H1 (cell line): Measurements from ENCODE around the gene NOX5. TPM values are rescaled to one million over a fixed set of nuclear protein-coding genes. Genes with fewer than 3 reads are reported as not detected.

ENCODE experiments used
- CTCF ChIA-PET: fragments of 300-600 bp; sonication (Branson Sonifier 250); formaldehyde crosslinking; loops from one replicate; lab custom pipeline; 2021; ENCODE audit not compliant: partially characterized antibody; lab: Charles Lee
- POLR2A ChIA-PET: fragments of 300-600 bp; sonication (Branson Sonifier 250); formaldehyde crosslinking; loops from one replicate; lab custom pipeline; 2021; ENCODE audit warnings: inconsistent platforms; ENCODE audit not compliant: partially characterized antibody; lab: Charles Lee
- DNase-seq, 2 experiments: peaks; one replicate each; pipeline versions ENCODE4 v3.0.0 to v3.0.0-alpha.2; 2010 to 2022; ENCODE audit warnings: low spot score in 2 of 2, low read depth in 1 of 2, mixed read lengths in 1 of 2
- FAIRE-seq: peaks from 2 replicates; lab custom pipeline; 2011; peaks lifted over from hg19 to GRCh38; lab: Jason Lieb, UNC
- H2AFZ ChIP-seq: 2 replicates; pipeline ENCODE4 v1.8.1; 2012; ENCODE audit warnings: low read length, inconsistent platforms
- H2AK5ac ChIP-seq: 2 replicates; pipeline ENCODE4 v1.6.1; 2013; ENCODE audit warnings: low read depth, low read length
- H2BK120ac ChIP-seq: replicated peaks from 2 replicates; pipeline ENCODE3; 2013; ENCODE audit warnings: low read depth, low read length, inconsistent platforms
- H2BK12ac ChIP-seq: 2 replicates; pipeline ENCODE4 v1.6.1; 2013; ENCODE audit warnings: low read depth, low read length
- H2BK15ac ChIP-seq: 2 replicates; pipeline ENCODE4 v1.6.1; 2013; ENCODE audit warnings: low read length
- H2BK20ac ChIP-seq: 2 replicates; pipeline ENCODE4 v1.6.1; 2013; ENCODE audit warnings: low read length
- H2BK5ac ChIP-seq: 2 replicates; pipeline ENCODE4 v1.6.1; 2013; ENCODE audit warnings: low read depth, low read length
- H3K14ac ChIP-seq: 2 replicates; pipeline ENCODE4 v1.6.1; 2013; ENCODE audit warnings: inconsistent platforms; ENCODE audit not compliant: insufficient read length
- H3K18ac ChIP-seq: 2 replicates; pipeline ENCODE4 v1.6.1; 2013; ENCODE audit warnings: low read length; ENCODE audit errors: extremely low read depth
- H3K23ac ChIP-seq: 2 replicates; pipeline ENCODE4 v1.6.1; 2013; ENCODE audit warnings: inconsistent platforms; ENCODE audit not compliant: insufficient read length
- H3K23me2 ChIP-seq: 2 replicates; pipeline ENCODE4 v1.6.1; 2013; ENCODE audit warnings: low read depth, low read length
- H3K27ac ChIP-seq: 2 replicates; pipeline ENCODE4 v1.6.1; 2011; ENCODE audit warnings: low read depth, low read length, inconsistent platforms
- H3K27me3 ChIP-seq, 4 experiments: replicated peaks in 1 of 4; 1 replicate in 1 of 4; 2 replicates in 3 of 4; pipeline versions ENCODE4 v1.6.1 to v1.8.1; 2011 to 2013; ENCODE audit warnings: low read length in 3 of 4, mild to moderate bottlenecking in 3 of 4, inconsistent platforms in 2 of 4, mixed read lengths in 2 of 4, moderate library complexity in 1 of 4; ENCODE audit not compliant: control insufficient read depth in 3 of 4, insufficient read depth in 3 of 4; ENCODE audit errors: extremely low read depth in 1 of 4
- H3K36me3 ChIP-seq, 4 experiments: 2 replicates each; pipeline versions ENCODE4 v1.6.1 to v1.8.1; 2011 to 2013; ENCODE audit warnings: mild to moderate bottlenecking in 4 of 4, low read length in 3 of 4, moderate library complexity in 2 of 4, control low read depth in 1 of 4, inconsistent platforms in 1 of 4; ENCODE audit not compliant: insufficient read depth in 4 of 4, control insufficient read depth in 2 of 4
- H3K4ac ChIP-seq: replicated peaks from 2 replicates; pipeline ENCODE3; 2013; ENCODE audit warnings: low read length, low read depth, mixed read lengths, inconsistent platforms; ENCODE audit not compliant: insufficient read length
- H3K4me1 ChIP-seq, 4 experiments: replicated peaks in 1 of 4; 1 replicate in 1 of 4; 2 replicates in 3 of 4; pipeline versions ENCODE4 v1.6.1 to v1.8.1; 2011 to 2013; ENCODE audit warnings: low read length in 3 of 4, inconsistent platforms in 2 of 4, mixed read lengths in 1 of 4; ENCODE audit not compliant: insufficient read depth in 4 of 4, control insufficient read depth in 3 of 4
- H3K4me2 ChIP-seq, 2 experiments: 2 replicates each; pipeline versions ENCODE4 v1.6.1 to v1.8.1; 2011 to 2013; ENCODE audit warnings: low read depth in 2 of 2, low read length in 2 of 2, control low read depth in 1 of 2, inconsistent platforms in 1 of 2, mild to moderate bottlenecking in 1 of 2; ENCODE audit not compliant: insufficient read depth in 1 of 2
- H3K4me3 ChIP-seq, 4 experiments: fragments of 200-600, 300-600 bp in 1 of 4; sonication (generic), shearing (Covaris generic), sonication (Bioruptor Twin) in 1 of 4; 2 replicates each; pipeline versions ENCODE4 v1.5.1 to v1.8.1; 2011 to 2016; ENCODE audit warnings: low read length in 4 of 4, low read depth in 3 of 4, control low read depth in 2 of 4, inconsistent platforms in 2 of 4, mild to moderate bottlenecking in 2 of 4, mixed read lengths in 1 of 4, moderate library complexity in 1 of 4; ENCODE audit not compliant: insufficient read depth in 2 of 4; ENCODE audit errors: extremely low read depth in 1 of 4
- H3K56ac ChIP-seq: replicated peaks from 2 replicates; pipeline ENCODE3; 2013; ENCODE audit warnings: low read depth, mild to moderate bottlenecking, mixed read lengths, low read length, inconsistent platforms; ENCODE audit not compliant: insufficient read length
- H3K79me1 ChIP-seq: 2 replicates; pipeline ENCODE4 v1.6.1; 2013; ENCODE audit warnings: low read depth, low read length, control low read depth
- H3K79me2 ChIP-seq, 2 experiments: 2 replicates each; pipeline versions ENCODE4 v1.6.1 to v1.8.1; 2012 to 2013; ENCODE audit warnings: low read length in 2 of 2, mild to moderate bottlenecking in 2 of 2, inconsistent platforms in 1 of 2; ENCODE audit not compliant: insufficient read depth in 2 of 2, control insufficient read depth in 1 of 2
- H3K9ac ChIP-seq, 4 experiments: replicated peaks in 1 of 4; 1 replicate in 1 of 4; 2 replicates in 3 of 4; pipeline versions ENCODE4 v1.6.1 to v1.8.1; 2011 to 2013; ENCODE audit warnings: low read depth in 3 of 4, low read length in 3 of 4, control low read depth in 2 of 4, mild to moderate bottlenecking in 2 of 4, moderate library complexity in 2 of 4, inconsistent platforms in 1 of 4; ENCODE audit errors: extremely low read depth in 1 of 4
- H3K9me3 ChIP-seq, 2 experiments: 2 replicates each; pipeline versions ENCODE4 v1.6.1 to v1.8.1; 2012 to 2013; ENCODE audit warnings: mild to moderate bottlenecking in 2 of 2, moderate library complexity in 2 of 2, control low read depth in 1 of 2, inconsistent platforms in 1 of 2, low read depth in 1 of 2, low read length in 1 of 2, mixed read lengths in 1 of 2; ENCODE audit not compliant: insufficient read depth in 2 of 2
- H4K20me1 ChIP-seq, 2 experiments: replicated peaks in 1 of 2; 2 replicates each; pipeline versions ENCODE3 to v1.8.1; 2011 to 2013; ENCODE audit warnings: inconsistent platforms in 2 of 2, low read length in 2 of 2, mild to moderate bottlenecking in 1 of 2; ENCODE audit not compliant: insufficient read depth in 2 of 2, control insufficient read depth in 1 of 2
- H4K5ac ChIP-seq: 2 replicates; pipeline ENCODE4 v1.6.1; 2013; ENCODE audit warnings: low read length, low read depth, mixed read lengths, inconsistent platforms; ENCODE audit not compliant: insufficient read length
- H4K8ac ChIP-seq: 2 replicates; pipeline ENCODE4 v1.8.0; 2013; ENCODE audit warnings: mild to moderate bottlenecking, moderate library complexity, low read length, inconsistent platforms; ENCODE audit not compliant: insufficient read depth; ENCODE audit errors: extremely low read depth
- H4K91ac ChIP-seq: replicated peaks from 2 replicates; pipeline ENCODE3; 2013; ENCODE audit warnings: low read length, mixed read lengths, inconsistent platforms; ENCODE audit not compliant: insufficient read length
- BACH1 ChIP-seq: IDR thresholded peaks from 2 replicates; pipeline ENCODE4 v1.6.1; 2012; ENCODE audit warnings: low read length, improper control_type of control experiment
- KDM4A ChIP-seq: IDR thresholded peaks from one replicate; pipeline ENCODE4 v1.7.1; 2012; ENCODE audit warnings: low read depth, mild to moderate bottlenecking, moderate library complexity, low read length, inconsistent platforms; ENCODE audit not compliant: severe bottlenecking
- NANOG ChIP-seq: IDR thresholded peaks from 2 replicates; pipeline ENCODE4 v1.6.1; 2011; ENCODE audit warnings: low read length, low read depth, mild to moderate bottlenecking, inconsistent platforms; ENCODE audit not compliant: insufficient read depth, poor library complexity, severe bottlenecking
- RAD21 ChIP-seq, 2 experiments: IDR thresholded peaks in 1 of 2; conservative IDR thresholded peaks in 1 of 2; 2 replicates each; pipeline ENCODE4 v1.6.1; 2011; ENCODE audit warnings: low read depth in 2 of 2, low read length in 2 of 2, improper control_type of control experiment in 1 of 2, inconsistent platforms in 1 of 2, mild to moderate bottlenecking in 1 of 2, moderate library complexity in 1 of 2
- RBBP5 ChIP-seq: IDR thresholded peaks from 2 replicates; pipeline ENCODE4 v1.7.1; 2012; ENCODE audit warnings: low read depth, mild to moderate bottlenecking, inconsistent platforms, low read length, moderate library complexity, borderline replicate concordance
- SP2 ChIP-seq: IDR thresholded peaks from 2 replicates; pipeline ENCODE4 v1.6.1; 2012; ENCODE audit warnings: mild to moderate bottlenecking, low read length, inconsistent platforms
- TCF12 ChIP-seq: IDR thresholded peaks from 2 replicates; pipeline ENCODE4 v1.6.1; 2011; ENCODE audit warnings: low read depth, mild to moderate bottlenecking, low read length
- WGBS, 2 experiments: shearing (Covaris generic) in 1 of 2; methylation state at CpG; one replicate each; pipeline versions ENCODE4 v1.1.6 to v1.1.7; 2013 to 2015; ENCODE audit warnings: low lambda C conversion rate in 2 of 2, mixed read lengths in 2 of 2, inconsistent platforms in 1 of 2, low coverage in 1 of 2, missing lambda C conversion rate in 1 of 2; ENCODE audit not compliant: insufficient replicate concordance in 2 of 2, insufficient coverage in 1 of 2, insufficient read length in 1 of 2; ENCODE audit errors: extremely low coverage in 1 of 2, missing lambda C conversion rate in 1 of 2; 5-methylcytosine and 5-hydroxymethylcytosine counted together
- polyA plus RNA-seq, 7 experiments: library from polyadenylated mRNA; depleted of rRNA in 3 of 7; stranded (reverse) in 5 of 7; unstranded in 2 of 7; fragments of >200 nt in 5 of 7; fragments of 200-250 nt in 2 of 7; gene quantifications; 1 replicate in 5 of 7; 2 replicates in 1 of 7; 4 replicates in 1 of 7; pipeline versions ENCODE4 v1.2.1 to v1.2.3, GENCODE V29; 2011 to 2013; ENCODE audit warnings: missing spikeins in 2 of 7, mixed read lengths in 2 of 7
- total RNA-seq: library from RNA; stranded (reverse); fragmentation: NEBNext Ultra II Directional; extraction: Animal tissue kit (Norgen Biotek cat#: 25700); gene quantifications from 2 replicates; pipeline ENCODE4 v1.2.1, GENCODE V29; 2021
- TF ChIP-seq, protein P1 (sequence below), 3 experiments: IDR thresholded peaks; 1 replicate in 2 of 3; 2 replicates in 1 of 3; pipeline versions ENCODE4 v1.5.1 to v1.6.1; 2011; ENCODE audit warnings: low read length in 3 of 3, mild to moderate bottlenecking in 3 of 3, inconsistent platforms in 2 of 3, low read depth in 1 of 3, moderate library complexity in 1 of 3; ENCODE audit not compliant: insufficient read depth in 1 of 3; ENCODE audit errors: control extremely low read depth in 1 of 3

The NOX5 gene
- total and polyA plus RNA-seq, 2 of the 8 experiments (the other 6 are each of a cell fraction or from before 2014, with no cell fraction given) = under 0.01 TPM; not detected in 1

DNA sequence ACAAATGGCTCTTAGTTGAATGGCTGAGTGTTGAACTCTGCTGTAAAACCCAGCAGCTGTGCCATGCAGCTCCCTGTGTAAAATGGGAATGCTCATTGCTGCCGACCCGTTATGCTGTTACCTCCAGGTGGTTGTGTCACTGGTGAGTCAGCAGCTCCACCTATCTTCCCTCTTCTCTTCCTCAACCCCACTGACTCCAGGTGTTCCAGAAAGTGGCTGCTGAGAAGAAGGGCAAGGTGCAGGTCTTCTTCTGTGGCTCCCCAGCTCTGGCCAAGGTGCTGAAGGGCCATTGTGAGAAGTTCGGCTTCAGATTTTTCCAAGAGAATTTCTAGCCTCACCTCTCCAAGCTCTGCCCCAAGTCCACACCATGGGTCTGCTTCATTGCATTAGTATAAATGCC is 41.9 kb downstream of the NOX5 start:
- Histone ChIP-seq H3K23me2 (no peaks in the 10 kb centered on the region), H4K20me1 (no peaks in the 10 kb centered on the region), H3K18ac (no peak overlapping the region), H3K23ac (no peak overlapping the region), H2BK20ac (no peak overlapping the region), H3K9ac (no peak overlapping the region), H3K9me3 (no peaks in the 10 kb centered on the region), H4K8ac (no peak overlapping the region), H3K27ac (no peak overlapping the region), H3K4ac (no peak overlapping the region), H3K36me3 (no peaks in the 10 kb centered on the region), H3K79me1 (no peaks in the 10 kb centered on the region), H3K4me3 (no peak overlapping the region), H2BK5ac (no peak overlapping the region), H3K14ac (no peak overlapping the region), H3K4me1 (peaks cover 3 to 8% (median 5%) of the 10 kb centered on the region in 4 experiments), H3K56ac (no peak overlapping the region), H2BK12ac (no peak overlapping the region), H2AK5ac (no peak overlapping the region), H3K4me2 (no peak overlapping the region), H4K91ac (no peak overlapping the region), H3K79me2 (no peaks in the 10 kb centered on the region), H4K5ac (no peak overlapping the region), H3K27me3 (no peaks in the 10 kb centered on the region; a peak in 1 of 7 replicates), H2BK120ac (no peak overlapping the region), H2AFZ (no peak overlapping the region), H2BK15ac (no peak overlapping the region)
- FAIRE-seq (no peak), DNase-seq (no peak)
- ChIA-PET CTCF (interaction anchor here (0.6 to 5.6 kb wide), 9 partner anchors 11 to 355 kb away, joined by 3 to 70 read pairs (median 10); no protein-coding TSS in a partner anchor), POLR2A (interaction anchor here (0.5 kb wide), 1 partner anchor 12 kb away, joined by 4 read pairs; no protein-coding TSS in a partner anchor)
- 89% methylated on average over 3 of the region's 3 CpGs; no CpG with 5 or more reads in 1 of the 2 experiments for WGBS, 2 experiments
- TF ChIP-seq KDM4A = no peak
- no peak for TF ChIP-seq TCF12
- no peak for TF ChIP-seq SP2
- no peak for TF ChIP-seq RBBP5
- TF ChIP-seq NANOG = no peak
- TF ChIP-seq BACH1 = 0 out of 2 replicates have a peak, but pooled peaks have one; percentile 15
- peak in 1 of 2 experiments; percentile 35; a peak in 2 of 4 replicates for TF ChIP-seq RAD21 (IDR thresholded peaks at IDR 0.05 in 1 of 2, conservative IDR thresholded peaks at IDR 0.05 in 1 of 2; ENCODE audit: low read depth in 2 of 2, low read length in 2 of 2)
- TF ChIP-seq, protein P1, sequence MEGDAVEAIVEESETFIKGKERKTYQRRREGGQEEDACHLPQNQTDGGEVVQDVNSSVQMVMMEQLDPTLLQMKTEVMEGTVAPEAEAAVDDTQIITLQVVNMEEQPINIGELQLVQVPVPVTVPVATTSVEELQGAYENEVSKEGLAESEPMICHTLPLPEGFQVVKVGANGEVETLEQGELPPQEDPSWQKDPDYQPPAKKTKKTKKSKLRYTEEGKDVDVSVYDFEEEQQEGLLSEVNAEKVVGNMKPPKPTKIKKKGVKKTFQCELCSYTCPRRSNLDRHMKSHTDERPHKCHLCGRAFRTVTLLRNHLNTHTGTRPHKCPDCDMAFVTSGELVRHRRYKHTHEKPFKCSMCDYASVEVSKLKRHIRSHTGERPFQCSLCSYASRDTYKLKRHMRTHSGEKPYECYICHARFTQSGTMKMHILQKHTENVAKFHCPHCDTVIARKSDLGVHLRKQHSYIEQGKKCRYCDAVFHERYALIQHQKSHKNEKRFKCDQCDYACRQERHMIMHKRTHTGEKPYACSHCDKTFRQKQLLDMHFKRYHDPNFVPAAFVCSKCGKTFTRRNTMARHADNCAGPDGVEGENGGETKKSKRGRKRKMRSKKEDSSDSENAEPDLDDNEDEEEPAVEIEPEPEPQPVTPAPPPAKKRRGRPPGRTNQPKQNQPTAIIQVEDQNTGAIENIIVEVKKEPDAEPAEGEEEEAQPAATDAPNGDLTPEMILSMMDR (IDR thresholded peaks at IDR 0.05; ENCODE audit: control extremely low read depth in 1 of 3, insufficient read depth in 1 of 3, low read depth in 1 of 3, low read length in 3 of 3) = peak in 1 of 3 experiments; percentile 2; a peak in 1 of 4 replicates
